HL-60 (cell line): ENCODE results near the gene HPN.

Experiments
- DNase-seq, 2 experiments: peaks; one replicate each; pipeline ENCODE4 v3.0.0-alpha.2; 2010 to 2020; ENCODE audit warnings: low read depth in 1 of 2, low spot score in 1 of 2
- H3K27ac ChIP-seq: fragments of 250-450 bp; sonication (Bioruptor Pico); replicated peaks from 2 replicates; pipeline ENCODE4 v1.5.1; 2020; ENCODE audit warnings: mild to moderate bottlenecking, moderate library complexity
- H3K27me3 ChIP-seq: fragments of 250-450 bp; sonication (Bioruptor Pico); 2 replicates; pipeline ENCODE4 v1.5.1; 2021; ENCODE audit warnings: mild to moderate bottlenecking, moderate library complexity; ENCODE audit not compliant: insufficient read depth, poor library complexity, severe bottlenecking
- H3K4me3 ChIP-seq: replicated peaks from 2 replicates; pipeline ENCODE4 v1.5.1; 2011; ENCODE audit warnings: mild to moderate bottlenecking, control low read depth, low read length; ENCODE audit not compliant: insufficient read depth
- GABPA ChIP-seq: IDR thresholded peaks from 2 replicates; pipeline ENCODE4 v1.6.1; 2012; ENCODE audit warnings: low read depth
- POLR2AphosphoS5 ChIP-seq: IDR thresholded peaks from 2 replicates; pipeline ENCODE4 v1.6.1; 2012; ENCODE audit warnings: low read depth
- SPI1 ChIP-seq: IDR thresholded peaks from 2 replicates; pipeline ENCODE4 v1.6.1; 2012; ENCODE audit warnings: low read depth, mild to moderate bottlenecking, borderline replicate concordance
- TF ChIP-seq, protein P1 (sequence below): IDR thresholded peaks from one replicate; pipeline ENCODE4 v1.5.1; 2011; ENCODE audit warnings: low read length, control low read depth, inconsistent platforms; ENCODE audit not compliant: insufficient read depth
- TF ChIP-seq, protein P2 (sequence below): IDR thresholded peaks from 2 replicates; pipeline ENCODE4 v1.6.1; 2012; ENCODE audit warnings: low read depth; ENCODE audit not compliant: insufficient replicate concordance

Gene HPN

GRCh38 chr19:35106898-35107541, 65.5 kb downstream of the HPN start:
- DNase-seq = no peak
- H3K27ac ChIP-seq = no peak overlapping the region

DNA sequence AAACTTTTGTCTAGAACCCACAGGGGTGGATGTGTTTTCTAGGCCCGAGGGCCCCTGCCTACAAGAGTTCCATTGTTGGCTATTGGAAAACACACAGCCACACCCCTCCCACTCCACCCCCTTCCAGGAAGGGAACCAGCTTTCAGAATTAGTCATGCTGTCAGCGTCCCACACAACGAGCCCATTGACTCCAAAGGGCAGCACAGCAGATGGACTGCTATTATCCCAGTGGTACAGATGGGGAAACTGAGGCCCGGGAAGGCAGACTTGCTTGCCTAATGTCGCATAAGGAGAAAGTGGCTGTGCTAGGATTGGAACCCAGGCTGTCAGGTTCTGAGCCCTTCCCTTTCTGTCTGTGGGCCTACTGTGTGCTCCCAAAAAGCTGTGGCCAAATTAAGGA, 66.0 kb downstream of the HPN start:
- no peak for DNase-seq
- Histone ChIP-seq H3K27ac (no peak overlapping the region), H3K27me3 (no peaks in the 10 kb centered on the region), H3K4me3 (no peak overlapping the region)
- TF ChIP-seq POLR2AphosphoS5 (no peak), GABPA (no peak), SPI1 (no peak)
- TF ChIP-seq, protein P1, sequence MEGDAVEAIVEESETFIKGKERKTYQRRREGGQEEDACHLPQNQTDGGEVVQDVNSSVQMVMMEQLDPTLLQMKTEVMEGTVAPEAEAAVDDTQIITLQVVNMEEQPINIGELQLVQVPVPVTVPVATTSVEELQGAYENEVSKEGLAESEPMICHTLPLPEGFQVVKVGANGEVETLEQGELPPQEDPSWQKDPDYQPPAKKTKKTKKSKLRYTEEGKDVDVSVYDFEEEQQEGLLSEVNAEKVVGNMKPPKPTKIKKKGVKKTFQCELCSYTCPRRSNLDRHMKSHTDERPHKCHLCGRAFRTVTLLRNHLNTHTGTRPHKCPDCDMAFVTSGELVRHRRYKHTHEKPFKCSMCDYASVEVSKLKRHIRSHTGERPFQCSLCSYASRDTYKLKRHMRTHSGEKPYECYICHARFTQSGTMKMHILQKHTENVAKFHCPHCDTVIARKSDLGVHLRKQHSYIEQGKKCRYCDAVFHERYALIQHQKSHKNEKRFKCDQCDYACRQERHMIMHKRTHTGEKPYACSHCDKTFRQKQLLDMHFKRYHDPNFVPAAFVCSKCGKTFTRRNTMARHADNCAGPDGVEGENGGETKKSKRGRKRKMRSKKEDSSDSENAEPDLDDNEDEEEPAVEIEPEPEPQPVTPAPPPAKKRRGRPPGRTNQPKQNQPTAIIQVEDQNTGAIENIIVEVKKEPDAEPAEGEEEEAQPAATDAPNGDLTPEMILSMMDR = no peak
- TF ChIP-seq, protein P2, sequence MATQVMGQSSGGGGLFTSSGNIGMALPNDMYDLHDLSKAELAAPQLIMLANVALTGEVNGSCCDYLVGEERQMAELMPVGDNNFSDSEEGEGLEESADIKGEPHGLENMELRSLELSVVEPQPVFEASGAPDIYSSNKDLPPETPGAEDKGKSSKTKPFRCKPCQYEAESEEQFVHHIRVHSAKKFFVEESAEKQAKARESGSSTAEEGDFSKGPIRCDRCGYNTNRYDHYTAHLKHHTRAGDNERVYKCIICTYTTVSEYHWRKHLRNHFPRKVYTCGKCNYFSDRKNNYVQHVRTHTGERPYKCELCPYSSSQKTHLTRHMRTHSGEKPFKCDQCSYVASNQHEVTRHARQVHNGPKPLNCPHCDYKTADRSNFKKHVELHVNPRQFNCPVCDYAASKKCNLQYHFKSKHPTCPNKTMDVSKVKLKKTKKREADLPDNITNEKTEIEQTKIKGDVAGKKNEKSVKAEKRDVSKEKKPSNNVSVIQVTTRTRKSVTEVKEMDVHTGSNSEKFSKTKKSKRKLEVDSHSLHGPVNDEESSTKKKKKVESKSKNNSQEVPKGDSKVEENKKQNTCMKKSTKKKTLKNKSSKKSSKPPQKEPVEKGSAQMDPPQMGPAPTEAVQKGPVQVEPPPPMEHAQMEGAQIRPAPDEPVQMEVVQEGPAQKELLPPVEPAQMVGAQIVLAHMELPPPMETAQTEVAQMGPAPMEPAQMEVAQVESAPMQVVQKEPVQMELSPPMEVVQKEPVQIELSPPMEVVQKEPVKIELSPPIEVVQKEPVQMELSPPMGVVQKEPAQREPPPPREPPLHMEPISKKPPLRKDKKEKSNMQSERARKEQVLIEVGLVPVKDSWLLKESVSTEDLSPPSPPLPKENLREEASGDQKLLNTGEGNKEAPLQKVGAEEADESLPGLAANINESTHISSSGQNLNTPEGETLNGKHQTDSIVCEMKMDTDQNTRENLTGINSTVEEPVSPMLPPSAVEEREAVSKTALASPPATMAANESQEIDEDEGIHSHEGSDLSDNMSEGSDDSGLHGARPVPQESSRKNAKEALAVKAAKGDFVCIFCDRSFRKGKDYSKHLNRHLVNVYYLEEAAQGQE = no peak

More at GRCh38 chr19:35106898-35107541, 65.5 kb downstream of the HPN start:
- Histone ChIP-seq H3K4me3 (no peak overlapping the region), H3K27me3 (no peaks in the 10 kb centered on the region)
- TF ChIP-seq SPI1 (no peak), POLR2AphosphoS5 (no peak), GABPA (no peak)
- TF ChIP-seq, protein P1 = no peak
- TF ChIP-seq, protein P2 = no peak

- DNase-seq = no peak
- Histone ChIP-seq H3K27ac (no peak overlapping the region), H3K27me3 (no peaks in the 10 kb centered on the region), H3K4me3 (no peak overlapping the region)
- TF ChIP-seq, protein P1 = no peak
- no peak for TF ChIP-seq GABPA
- TF ChIP-seq SPI1 = no peak
- TF ChIP-seq POLR2AphosphoS5 = no peak
- TF ChIP-seq, protein P2 = no peak
Observed at GRCh38 chr19:35108730-35109129, 67.2 kb downstream of the HPN start.
